ENCODE results near the gene CAMSAP2.

DNA sequence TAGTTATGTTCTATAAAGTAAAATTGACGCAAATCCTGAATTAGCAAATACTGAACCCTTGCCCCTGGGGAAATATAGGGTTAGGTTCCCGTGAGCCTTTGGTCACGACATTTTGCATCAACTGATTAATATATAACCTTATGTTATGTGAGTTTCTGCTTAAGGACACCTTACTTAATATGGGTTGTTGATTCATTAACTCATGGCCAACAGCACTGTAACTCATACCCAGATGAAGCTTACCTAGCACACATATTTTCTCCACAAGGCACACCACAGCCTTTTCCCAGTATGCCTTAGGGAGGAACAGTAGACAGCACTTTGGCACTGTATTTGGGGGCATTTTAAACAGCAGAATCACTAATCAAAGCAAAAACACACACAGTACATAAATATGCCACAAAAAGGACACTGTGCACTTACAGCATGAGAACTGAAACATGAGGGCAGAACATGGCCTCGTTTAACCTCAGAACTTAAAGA lies 171.1 kb downstream of the CAMSAP2 start:
- TF ChIP-seq EP300 (IDR thresholded peaks at IDR 0.05; ENCODE audit: borderline replicate concordance): no peak
- TF ChIP-seq, protein P1, sequence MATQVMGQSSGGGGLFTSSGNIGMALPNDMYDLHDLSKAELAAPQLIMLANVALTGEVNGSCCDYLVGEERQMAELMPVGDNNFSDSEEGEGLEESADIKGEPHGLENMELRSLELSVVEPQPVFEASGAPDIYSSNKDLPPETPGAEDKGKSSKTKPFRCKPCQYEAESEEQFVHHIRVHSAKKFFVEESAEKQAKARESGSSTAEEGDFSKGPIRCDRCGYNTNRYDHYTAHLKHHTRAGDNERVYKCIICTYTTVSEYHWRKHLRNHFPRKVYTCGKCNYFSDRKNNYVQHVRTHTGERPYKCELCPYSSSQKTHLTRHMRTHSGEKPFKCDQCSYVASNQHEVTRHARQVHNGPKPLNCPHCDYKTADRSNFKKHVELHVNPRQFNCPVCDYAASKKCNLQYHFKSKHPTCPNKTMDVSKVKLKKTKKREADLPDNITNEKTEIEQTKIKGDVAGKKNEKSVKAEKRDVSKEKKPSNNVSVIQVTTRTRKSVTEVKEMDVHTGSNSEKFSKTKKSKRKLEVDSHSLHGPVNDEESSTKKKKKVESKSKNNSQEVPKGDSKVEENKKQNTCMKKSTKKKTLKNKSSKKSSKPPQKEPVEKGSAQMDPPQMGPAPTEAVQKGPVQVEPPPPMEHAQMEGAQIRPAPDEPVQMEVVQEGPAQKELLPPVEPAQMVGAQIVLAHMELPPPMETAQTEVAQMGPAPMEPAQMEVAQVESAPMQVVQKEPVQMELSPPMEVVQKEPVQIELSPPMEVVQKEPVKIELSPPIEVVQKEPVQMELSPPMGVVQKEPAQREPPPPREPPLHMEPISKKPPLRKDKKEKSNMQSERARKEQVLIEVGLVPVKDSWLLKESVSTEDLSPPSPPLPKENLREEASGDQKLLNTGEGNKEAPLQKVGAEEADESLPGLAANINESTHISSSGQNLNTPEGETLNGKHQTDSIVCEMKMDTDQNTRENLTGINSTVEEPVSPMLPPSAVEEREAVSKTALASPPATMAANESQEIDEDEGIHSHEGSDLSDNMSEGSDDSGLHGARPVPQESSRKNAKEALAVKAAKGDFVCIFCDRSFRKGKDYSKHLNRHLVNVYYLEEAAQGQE (IDR thresholded peaks at IDR 0.05; ENCODE audit: low read depth): no peak
- TF ChIP-seq TCF12 (IDR thresholded peaks at IDR 0.05; ENCODE audit: low read depth): no peak
- TF ChIP-seq TEAD4 (IDR thresholded peaks at IDR 0.05): no peak
- TF ChIP-seq TAF1 (IDR thresholded peaks at IDR 0.05; ENCODE audit: low read depth): no peak
- TF ChIP-seq, protein P2, sequence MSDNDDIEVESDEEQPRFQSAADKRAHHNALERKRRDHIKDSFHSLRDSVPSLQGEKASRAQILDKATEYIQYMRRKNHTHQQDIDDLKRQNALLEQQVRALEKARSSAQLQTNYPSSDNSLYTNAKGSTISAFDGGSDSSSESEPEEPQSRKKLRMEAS (IDR thresholded peaks at IDR 0.05): no peak
- no peak for TF ChIP-seq CEBPB (IDR thresholded peaks at IDR 0.05)
- TF ChIP-seq EGR1 (IDR thresholded peaks at IDR 0.05): no peak
- no peak for TF ChIP-seq CREB1 (IDR thresholded peaks at IDR 0.05; ENCODE audit: low read depth)
- TF ChIP-seq NFIC (IDR thresholded peaks at IDR 0.05): no peak
- no peak for TF ChIP-seq RAD21 (IDR thresholded peaks at IDR 0.05; ENCODE audit: low read depth)

Measured in Ishikawa (cell line).